ENCODE data around the gene SLC2A4. TPM values are rescaled to one million over a fixed set of nuclear protein-coding genes. Genes with fewer than 3 reads are reported as not detected.
"Not testable (repeated sequence)": the region's sequence is repeated elsewhere in the genome, so short reads cannot be mapped to it uniquely, and the experiment has no call there.

SLC2A4 gene

DNA sequence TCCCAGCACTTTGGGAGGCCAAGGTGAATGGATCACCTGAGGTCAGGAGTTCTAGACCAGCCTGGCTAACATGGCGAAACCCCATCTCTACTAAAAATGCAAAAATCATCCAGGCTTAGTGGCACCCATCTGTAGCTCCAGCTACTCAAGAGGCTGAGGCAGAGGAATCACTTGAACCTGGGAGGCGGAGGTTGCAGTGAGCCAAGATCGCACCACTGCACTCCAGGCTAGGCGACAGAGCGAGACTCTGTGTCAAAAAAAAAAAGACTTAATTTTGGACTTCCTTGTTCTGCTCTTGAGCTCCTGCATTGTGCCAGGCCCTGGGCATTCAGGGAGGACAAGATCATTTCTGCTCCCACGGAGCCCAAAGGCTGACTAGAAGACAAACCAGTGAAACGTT is 56.1 kb downstream of the SLC2A4 start:
- H2BK5ac ChIP-seq (ENCODE audit: low read depth, low read length, poor library complexity, severe bottlenecking); H4K8ac ChIP-seq (ENCODE audit: low read length); H3K4ac ChIP-seq (ENCODE audit: low read depth in 1 of 2, low read length in 2 of 2); H3K4me1 ChIP-seq (ENCODE audit: control insufficient read depth, insufficient read depth, low read depth, low read length); H3K18ac ChIP-seq (ENCODE audit: low read depth in 1 of 2, low read length in 2 of 2); H4K91ac ChIP-seq (ENCODE audit: low read length); H2BK12ac ChIP-seq (ENCODE audit: low read length in 2 of 2); DNase-seq; H3K9me3 ChIP-seq (ENCODE audit: control insufficient read depth, low read length); H3K27ac ChIP-seq (ENCODE audit: low read length, poor library complexity, severe bottlenecking); H3K79me1 ChIP-seq (replicated peaks; ENCODE audit: low read length, poor library complexity, severe bottlenecking); H3K14ac ChIP-seq (ENCODE audit: low read length in 2 of 2); H3K9ac ChIP-seq (ENCODE audit: low read length); H2AK5ac ChIP-seq (ENCODE audit: low read length, severe bottlenecking); H2BK120ac ChIP-seq (ENCODE audit: low read depth, low read length); H3K4me3 ChIP-seq (ENCODE audit: insufficient read depth in 1 of 2, low read depth in 1 of 2, low read length in 2 of 2); H3K23ac ChIP-seq (ENCODE audit: low read length in 2 of 2); H2BK15ac ChIP-seq (ENCODE audit: low read depth, poor library complexity, severe bottlenecking); H3K4me2 ChIP-seq (ENCODE audit: low read length, poor library complexity, severe bottlenecking); H3K36me3 ChIP-seq (ENCODE audit: control insufficient read depth in 1 of 2, insufficient read depth in 2 of 2, low read depth in 1 of 2, low read length in 2 of 2); H2AFZ ChIP-seq (ENCODE audit: low read depth, low read length): not testable (repeated sequence)
- 87% methylated on average over 7 of the region's 7 CpGs for WGBS
- H3K27me3 ChIP-seq (ENCODE audit: control insufficient read depth in 1 of 2, insufficient read depth in 1 of 2, low read length in 2 of 2), result peaks cover 15 to 53% of the 10 kb centered on the region in 2 experiments

Small RNA genes lying within 50 kb of the gene (small RNA-seq; reads per million reads assigned to genes)
- not detected for gene AC026954.2 (ENCODE audit: low read depth)
- not detected for gene RF00019 (ENCODE audit: low read depth)

All from mesenchymal stem cell (in vitro differentiated cells and primary cell).